Neuronal stem cell (in vitro differentiated cells): ENCODE measurements around the gene ACOD1.

ENCODE experiments used
- DNase-seq: peaks from one replicate; pipeline ENCODE4 v3.0.0-alpha.2; 2013; ENCODE audit warnings: low spot score
- H2AFZ ChIP-seq: one replicate; pipeline ENCODE4 v1.6.1; 2013; ENCODE audit warnings: mild to moderate bottlenecking, low read length, inconsistent platforms
- H2AK5ac ChIP-seq: 2 replicates; pipeline ENCODE4 v1.6.1; 2013; ENCODE audit warnings: low read depth, mild to moderate bottlenecking, inconsistent platforms, low read length, moderate library complexity, mixed read lengths
- H2BK120ac ChIP-seq: 2 replicates; pipeline ENCODE4 v1.6.1; 2013; ENCODE audit warnings: low read depth, mild to moderate bottlenecking, inconsistent platforms, low read length, moderate library complexity, mixed read lengths
- H2BK12ac ChIP-seq: one replicate; pipeline ENCODE4 v1.6.1; 2013; ENCODE audit warnings: low read length, inconsistent platforms
- H2BK15ac ChIP-seq: 2 replicates; pipeline ENCODE4 v1.6.1; 2013; ENCODE audit warnings: mild to moderate bottlenecking, low read length, inconsistent platforms, mixed read lengths
- H2BK5ac ChIP-seq: one replicate; pipeline ENCODE4 v1.6.1; 2013; ENCODE audit warnings: inconsistent platforms, mild to moderate bottlenecking, low read length, moderate library complexity
- H3K14ac ChIP-seq: one replicate; pipeline ENCODE4 v1.6.1; 2013; ENCODE audit warnings: low read length, inconsistent platforms
- H3K18ac ChIP-seq: 2 replicates; pipeline ENCODE4 v1.6.1; 2013; ENCODE audit warnings: low read length, inconsistent platforms
- H3K23ac ChIP-seq: 2 replicates; pipeline ENCODE4 v1.6.1; 2013; ENCODE audit warnings: low read depth, mild to moderate bottlenecking, mixed read lengths, low read length, inconsistent platforms; ENCODE audit not compliant: poor library complexity
- H3K27ac ChIP-seq: replicated peaks from 3 replicates; pipeline ENCODE4 v1.5.1; 2013; ENCODE audit warnings: low read length, inconsistent platforms
- H3K27me3 ChIP-seq, 3 experiments: 2 replicates each; pipeline ENCODE4 v1.6.1; 2013; ENCODE audit warnings: low read length in 3 of 3, mild to moderate bottlenecking in 2 of 3, inconsistent platforms in 1 of 3, low read depth in 1 of 3, mixed read lengths in 1 of 3, moderate library complexity in 1 of 3; ENCODE audit not compliant: control insufficient read depth in 3 of 3, insufficient read depth in 3 of 3
- H3K36me3 ChIP-seq, 2 donors: replicated peaks in 1 of 2; 2 replicates each; pipeline ENCODE4 v1.6.1; 2013; ENCODE audit warnings: low read length in 2 of 2; ENCODE audit not compliant: control insufficient read depth in 2 of 2, insufficient read depth in 2 of 2
- H3K4ac ChIP-seq: 2 replicates; pipeline ENCODE4 v1.6.1; 2013; ENCODE audit warnings: inconsistent platforms, mild to moderate bottlenecking, low read length, moderate library complexity
- H3K4me1 ChIP-seq, 2 donors: 1 replicate in 1 of 2; 2 replicates in 1 of 2; pipeline ENCODE4 v1.6.1; 2013; ENCODE audit warnings: low read length in 2 of 2, low read depth in 1 of 2; ENCODE audit not compliant: control insufficient read depth in 2 of 2, insufficient read depth in 1 of 2
- H3K4me2 ChIP-seq: one replicate; pipeline ENCODE4 v1.6.1; 2013; ENCODE audit warnings: mild to moderate bottlenecking, low read length, inconsistent platforms; ENCODE audit not compliant: insufficient read depth, poor library complexity, severe bottlenecking
- H3K4me3 ChIP-seq, 2 donors: 2 replicates each; pipeline ENCODE4 v1.5.1; 2013; ENCODE audit warnings: low read length in 2 of 2, mild to moderate bottlenecking in 2 of 2, inconsistent platforms in 1 of 2, moderate library complexity in 1 of 2
- H3K79me1 ChIP-seq: one replicate; pipeline ENCODE4 v1.6.1; 2013; ENCODE audit warnings: low read depth, mild to moderate bottlenecking, inconsistent platforms, low read length, moderate library complexity
- H3K9ac ChIP-seq: one replicate; pipeline ENCODE4 v1.6.1; 2013; ENCODE audit warnings: mild to moderate bottlenecking, low read depth, low read length, inconsistent platforms; ENCODE audit not compliant: poor library complexity
- H3K9me3 ChIP-seq, 2 donors: replicated peaks in 1 of 2; 2 replicates each; pipeline versions ENCODE3 to v1.6.1; 2013; ENCODE audit warnings: low read length in 2 of 2, mild to moderate bottlenecking in 2 of 2, inconsistent platforms in 1 of 2, low read depth in 1 of 2, mixed read lengths in 1 of 2, moderate library complexity in 1 of 2; ENCODE audit not compliant: control insufficient read depth in 2 of 2, insufficient read depth in 1 of 2
- H4K8ac ChIP-seq: one replicate; pipeline ENCODE4 v1.6.1; 2013; ENCODE audit warnings: low read depth, mild to moderate bottlenecking, inconsistent platforms, low read length, moderate library complexity
- H4K91ac ChIP-seq: one replicate; pipeline ENCODE4 v1.6.1; 2013; ENCODE audit warnings: low read length, low read depth, mild to moderate bottlenecking, inconsistent platforms; ENCODE audit not compliant: poor library complexity
- WGBS, 2 donors: extraction: QIAGEN DNeasy Blood & Tissue Kit; methylation state at CpG; one replicate each; pipeline ENCODE4 v1.1.7; 2013; ENCODE audit warnings: missing lambda C conversion rate in 2 of 2, mixed read lengths in 1 of 2; ENCODE audit not compliant: insufficient read length in 2 of 2, insufficient replicate concordance in 1 of 2; ENCODE audit errors: extremely low coverage in 2 of 2; 5-methylcytosine and 5-hydroxymethylcytosine counted together

ACOD1 gene

DNA sequence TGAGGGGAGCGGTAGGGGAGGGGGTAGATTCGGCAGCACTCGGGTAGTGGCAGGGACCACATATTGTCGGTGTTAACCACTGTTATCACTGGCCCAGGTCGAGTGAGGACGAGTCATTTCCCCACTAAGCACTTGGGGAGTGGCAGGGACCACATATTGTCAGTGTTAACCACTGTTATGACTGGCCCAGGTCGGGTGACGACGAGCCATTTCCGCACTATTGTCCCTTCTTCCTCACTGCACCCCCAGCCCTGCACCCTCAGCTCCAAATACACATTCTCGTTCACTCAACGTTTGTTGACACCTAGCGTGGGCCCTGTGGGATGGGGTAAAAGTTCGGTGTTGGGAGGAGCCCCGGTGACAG is 43.1 kb downstream of the ACOD1 start:
- Histone ChIP-seq H3K79me1 (no peaks in the 10 kb centered on the region), H4K91ac (no peak overlapping the region), H3K9ac (no peak overlapping the region), H3K9me3 (no peaks in the 10 kb centered on the region), H4K8ac (peak overlapping the region; percentile 6), H2BK12ac (no peak overlapping the region), H2BK120ac (no peak overlapping the region), H2BK15ac (no peak overlapping the region), H2BK5ac (no peak overlapping the region), H3K4ac (no peak overlapping the region), H3K23ac (no peak overlapping the region), H3K14ac (no peak overlapping the region), H3K18ac (no peak overlapping the region), H3K36me3 (peaks cover 4 to 12% of the 10 kb centered on the region in 2 donors), H2AK5ac (no peak overlapping the region), H3K4me3 (peak overlapping the region; percentile 82 to 85), H3K4me2 (peak overlapping the region; percentile 58), H2AFZ (peak overlapping the region; percentile 98), H3K27ac (no peak overlapping the region), H3K27me3 (no peaks in the 10 kb centered on the region), H3K4me1 (peaks cover 3 to 5% of the 10 kb centered on the region in 2 donors)
- peak; percentile 4 for DNase-seq
- WGBS, 2 donors: no CpG with 5 or more reads among the region's 15 CpGs

DNA sequence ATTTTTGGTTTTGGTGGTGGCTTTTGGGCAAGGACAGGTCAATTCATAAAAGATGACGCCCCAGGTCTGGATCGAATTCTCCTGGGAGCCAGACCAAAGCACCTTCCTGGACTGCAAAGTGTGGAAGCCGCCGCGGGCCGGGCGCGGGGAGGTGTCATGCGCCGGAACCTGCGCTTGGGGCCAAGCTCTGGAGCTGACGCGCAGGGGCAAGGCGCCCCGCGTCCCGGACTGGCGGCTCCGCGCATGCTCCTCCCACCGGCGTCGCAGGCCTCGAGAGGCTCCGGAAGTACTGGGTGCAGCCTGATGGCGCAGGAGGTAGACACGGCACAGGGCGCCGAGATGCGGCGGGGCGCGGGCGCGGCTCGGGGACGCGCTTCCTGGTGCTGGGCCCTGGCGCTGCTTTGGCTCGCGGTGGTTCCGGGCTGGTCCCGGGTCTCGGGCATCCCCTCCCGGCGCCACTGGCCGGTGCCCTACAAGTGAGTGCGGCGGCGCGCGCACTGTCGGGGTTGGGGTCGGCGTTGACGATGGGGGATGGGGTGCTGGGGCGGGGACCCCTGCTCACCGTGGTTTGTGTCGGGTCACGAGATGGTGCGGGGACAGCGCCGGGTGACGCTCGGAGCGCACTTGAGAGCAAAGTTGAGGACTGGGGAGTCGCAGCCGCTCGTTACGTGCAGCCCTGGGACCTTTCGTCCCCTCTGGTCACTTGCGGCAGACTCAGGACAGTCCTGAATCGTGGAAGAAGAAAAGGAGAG is 43.7 kb downstream of the ACOD1 start, which contains the start of gene CLN5:
TSS of gene CLN5 (plus strand) at position 286 of the 752 bp plus-strand sequence. CDS start at position 304, 18 bp downstream.
- Histone ChIP-seq H3K9ac (peak within 1 kb of the TSS; percentile 93), H3K4me2 (peak within 1 kb of the TSS; percentile 78), H3K23ac (peak within 1 kb of the TSS; percentile 96), H3K4ac (no peak within 1 kb of the TSS), H2BK5ac (peak within 1 kb of the TSS; percentile 67), H4K8ac (peak within 1 kb of the TSS; percentile 56), H2BK120ac (peak within 1 kb of the TSS; percentile 95), H3K36me3 (peaks cover 4 to 18% of the 10 kb centered on the region in 2 donors), H3K27ac (peak within 1 kb of the TSS; percentile 55), H3K79me1 (no peaks in the 10 kb centered on the region), H3K18ac (peak within 1 kb of the TSS; percentile 97), H3K14ac (no peak within 1 kb of the TSS), H2AFZ (peak within 1 kb of the TSS; percentile 98), H3K4me1 (peaks cover 3 to 5% of the 10 kb centered on the region in 2 donors), H2BK12ac (no peak within 1 kb of the TSS), H3K4me3 (peak within 1 kb of the TSS; percentile 82 to 85), H2AK5ac (no peak within 1 kb of the TSS), H2BK15ac (peak within 1 kb of the TSS; percentile 69), H3K9me3 (no peaks in the 10 kb centered on the region), H3K27me3 (no peaks in the 10 kb centered on the region), H4K91ac (no peak within 1 kb of the TSS)
- WGBS, 2 donors: no CpG with 5 or more reads among the region's 73 CpGs
- DNase-seq: peak; percentile 82

DNA sequence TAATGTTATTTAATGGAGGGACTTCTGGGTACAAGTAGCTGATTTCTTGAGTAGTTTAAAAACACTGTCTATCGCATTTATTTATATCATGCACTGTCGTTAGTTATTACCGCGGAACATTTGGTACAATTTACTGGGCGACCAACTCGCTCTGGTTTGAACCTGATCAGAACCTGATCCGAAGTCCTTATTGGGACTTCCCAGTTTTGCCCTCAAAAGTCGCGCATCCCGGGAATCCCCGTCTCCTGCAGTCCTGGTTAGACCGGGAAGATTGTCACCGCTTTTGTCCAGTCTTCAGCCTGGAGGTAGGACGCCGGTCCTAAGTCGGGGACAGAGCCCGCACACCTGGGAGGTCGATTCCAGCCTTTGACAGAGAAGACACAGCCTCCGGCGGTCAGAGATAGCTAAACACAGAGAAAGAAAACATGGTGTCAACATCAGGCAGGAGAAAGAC is 44.3 kb downstream of the ACOD1 start:
- Histone ChIP-seq H2BK5ac (peak overlapping the region; percentile 67), H3K9me3 (no peaks in the 10 kb centered on the region), H3K23ac (no peak overlapping the region), H2AFZ (peak overlapping the region; percentile 98), H3K4me2 (peak overlapping the region; percentile 78), H3K4me3 (peak overlapping the region; percentile 82 to 85), H3K4me1 (peaks cover 3 to 5% of the 10 kb centered on the region in 2 donors), H2BK120ac (no peak overlapping the region), H2BK12ac (no peak overlapping the region), H2AK5ac (no peak overlapping the region), H4K8ac (peak overlapping the region; percentile 56), H4K91ac (no peak overlapping the region), H3K36me3 (peaks cover 4 to 21% of the 10 kb centered on the region in 2 donors), H3K9ac (peak overlapping the region; percentile 93), H3K4ac (no peak overlapping the region), H2BK15ac (no peak overlapping the region), H3K14ac (no peak overlapping the region), H3K27me3 (no peaks in the 10 kb centered on the region), H3K79me1 (no peaks in the 10 kb centered on the region), H3K18ac (peak overlapping the region; percentile 7), H3K27ac (no peak overlapping the region)
- WGBS, 2 donors: no CpG with 5 or more reads among the region's 20 CpGs
- DNase-seq: peak; percentile 5

DNA sequence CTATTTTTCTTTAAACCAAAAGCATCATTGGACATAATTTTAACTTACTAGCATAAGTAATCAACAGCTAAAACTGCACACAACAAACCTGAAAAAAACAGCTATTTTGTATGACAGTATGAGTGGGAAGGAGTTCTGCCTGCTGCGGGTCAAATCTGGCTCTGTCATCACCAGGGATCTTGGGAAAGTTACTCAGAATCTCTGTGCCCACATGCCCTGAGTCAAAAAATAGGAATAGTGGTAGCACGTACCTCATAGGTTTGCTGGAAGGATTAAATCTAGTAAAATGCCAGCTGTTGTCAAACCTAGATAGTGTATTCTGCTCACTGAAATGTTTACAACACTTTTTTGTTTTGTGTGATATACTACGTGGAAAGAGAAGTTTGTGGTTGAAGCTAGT is 44.7 kb downstream of the ACOD1 start:
- peak overlapping the region; percentile 78 for H3K4me2 ChIP-seq
- no peak overlapping the region for H2BK120ac ChIP-seq
- H3K23ac ChIP-seq: no peak overlapping the region
- H3K14ac ChIP-seq: no peak overlapping the region
- peaks cover 4 to 26% of the 10 kb centered on the region in 2 donors for H3K36me3 ChIP-seq
- H3K79me1 ChIP-seq: no peaks in the 10 kb centered on the region
- no peak overlapping the region for H3K9ac ChIP-seq
- no peak overlapping the region for H2BK15ac ChIP-seq
- H2BK12ac ChIP-seq: no peak overlapping the region
- H3K27me3 ChIP-seq: no peaks in the 10 kb centered on the region
- H3K4me1 ChIP-seq: peaks cover 3 to 5% of the 10 kb centered on the region in 2 donors
- no peak overlapping the region for H2AK5ac ChIP-seq
- no peak overlapping the region for H3K27ac ChIP-seq
- peak overlapping the region; percentile 98 for H2AFZ ChIP-seq
- no peak overlapping the region for H4K8ac ChIP-seq
- peak overlapping the region; percentile 82 to 85 for H3K4me3 ChIP-seq
- H3K18ac ChIP-seq: no peak overlapping the region
- no peak overlapping the region for H3K4ac ChIP-seq
- H4K91ac ChIP-seq: no peak overlapping the region
- WGBS, 2 donors: no CpG with 5 or more reads among the region's 3 CpGs
- H3K9me3 ChIP-seq: no peaks in the 10 kb centered on the region
- no peak overlapping the region for H2BK5ac ChIP-seq
- no peak for DNase-seq
